Vagina (tissue), 2 donors: ENCODE data around the gene BEST4.

ENCODE experiments used
- POLR2AphosphoS5 ChIP-seq, 2 donors: sonication (generic); formaldehyde crosslinking; IDR thresholded peaks; one replicate each; pipeline ENCODE4 v1.9.0; 2017; ENCODE audit warnings: antibody characterized with exemption in 2 of 2, mild to moderate bottlenecking in 2 of 2, low read depth in 1 of 2; ENCODE audit not compliant: insufficient read depth in 1 of 2
- TF ChIP-seq, protein P1 (sequence below), 3 experiments: fragments of 450-650 bp in 2 of 3; fragments of 200-600 bp in 1 of 3; sonication (generic) in 1 of 3; IDR thresholded peaks; one replicate each; pipeline ENCODE4 v1.5.1; 2017 to 2019; ENCODE audit warnings: antibody characterized with exemption in 3 of 3, mild to moderate bottlenecking in 2 of 3, moderate library complexity in 2 of 3

GRCh38 chr1:44733784-44734183, 54.2 kb downstream of the BEST4 start:
- TF ChIP-seq, protein P1, sequence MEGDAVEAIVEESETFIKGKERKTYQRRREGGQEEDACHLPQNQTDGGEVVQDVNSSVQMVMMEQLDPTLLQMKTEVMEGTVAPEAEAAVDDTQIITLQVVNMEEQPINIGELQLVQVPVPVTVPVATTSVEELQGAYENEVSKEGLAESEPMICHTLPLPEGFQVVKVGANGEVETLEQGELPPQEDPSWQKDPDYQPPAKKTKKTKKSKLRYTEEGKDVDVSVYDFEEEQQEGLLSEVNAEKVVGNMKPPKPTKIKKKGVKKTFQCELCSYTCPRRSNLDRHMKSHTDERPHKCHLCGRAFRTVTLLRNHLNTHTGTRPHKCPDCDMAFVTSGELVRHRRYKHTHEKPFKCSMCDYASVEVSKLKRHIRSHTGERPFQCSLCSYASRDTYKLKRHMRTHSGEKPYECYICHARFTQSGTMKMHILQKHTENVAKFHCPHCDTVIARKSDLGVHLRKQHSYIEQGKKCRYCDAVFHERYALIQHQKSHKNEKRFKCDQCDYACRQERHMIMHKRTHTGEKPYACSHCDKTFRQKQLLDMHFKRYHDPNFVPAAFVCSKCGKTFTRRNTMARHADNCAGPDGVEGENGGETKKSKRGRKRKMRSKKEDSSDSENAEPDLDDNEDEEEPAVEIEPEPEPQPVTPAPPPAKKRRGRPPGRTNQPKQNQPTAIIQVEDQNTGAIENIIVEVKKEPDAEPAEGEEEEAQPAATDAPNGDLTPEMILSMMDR (IDR thresholded peaks at IDR 0.05), result no peak
- TF ChIP-seq POLR2AphosphoS5 (IDR thresholded peaks at IDR 0.05; ENCODE audit: insufficient read depth in 1 of 2, low read depth in 1 of 2), result no peak
